Psoas muscle (tissue), 8 donors: Measurements from ENCODE around the gene EPB41L4B. TPM values are rescaled to one million over a fixed set of nuclear protein-coding genes. Genes with fewer than 3 reads are reported as not detected.

Source experiments
- ATAC-seq, 4 donors: fragments of 200-7000 bp; cut with Tn5 transposase; one replicate each; pipeline ENCODE4 v1.9.1; 2020; ENCODE audit warnings: moderate library complexity in 3 of 4, mild to moderate bottlenecking in 2 of 4
- DNase-seq, 2 donors: peaks; one replicate each; pipeline ENCODE4 v3.0.0-alpha.2; 2020
- H3K27ac ChIP-seq: fragments of 200-600 bp; one replicate; pipeline ENCODE4 v1.8.0; 2022
- H3K27me3 ChIP-seq, 3 donors: fragments of 200-600 bp in 1 of 3; one replicate each; pipeline versions ENCODE4 v1.6.1 to v1.8.0; 2013 to 2022; ENCODE audit warnings: low read length in 2 of 3, mild to moderate bottlenecking in 2 of 3, moderate library complexity in 1 of 3; ENCODE audit not compliant: insufficient read depth in 3 of 3
- H3K36me3 ChIP-seq, 2 donors: fragments of 200-600 bp in 1 of 2; one replicate each; pipeline versions ENCODE4 v1.6.1 to v1.8.0; 2013 to 2022; ENCODE audit warnings: low read depth in 1 of 2, mild to moderate bottlenecking in 1 of 2, moderate library complexity in 1 of 2; ENCODE audit not compliant: insufficient read depth in 1 of 2
- H3K4me1 ChIP-seq: fragments of 200-600 bp; one replicate; pipeline ENCODE4 v1.8.0; 2022
- H3K4me3 ChIP-seq: fragments of 200-600 bp; one replicate; pipeline ENCODE4 v1.8.0; 2022; ENCODE audit warnings: mild to moderate bottlenecking
- H3K9me3 ChIP-seq: fragments of 200-600 bp; one replicate; pipeline ENCODE4 v1.8.0; 2022
- CTCF ChIP-seq: fragments of 200-600 bp; IDR thresholded peaks from one replicate; pipeline ENCODE4 v1.8.0; 2022; ENCODE audit warnings: antibody characterized with exemption
- WGBS, 3 donors: extraction: QIAGEN DNeasy Blood & Tissue Kit; methylation state at CpG; one replicate each; pipeline versions ENCODE4 v1.1.6 to v1.1.7; 2013; 5-methylcytosine and 5-hydroxymethylcytosine counted together
- intact Hi-C, 2 donors: fragments of 100-400 bp; cut with DNase I; formaldehyde crosslinking; loops; one replicate each; pipeline versions ENCODE4 v1.11.0 to v1.14.2; 2022
- polyA plus RNA-seq, 3 donors: library from polyadenylated mRNA; stranded (reverse); fragments of 200-250 nt; gene quantifications; one replicate each; pipeline ENCODE4 v1.2.3, GENCODE V29; 2013
- total RNA-seq, 4 donors: library from RNA; stranded (reverse); fragmentation: NEBNext Ultra II Directional in 2 of 4; extraction: Animal tissue kit (Norgen Biotek cat#: 25700) in 2 of 4; gene quantifications; one replicate each; pipeline versions ENCODE4 v1.2.1 to v1.2.4, GENCODE V29; 2021 to 2023
- donor health status: healthy with polysubstance abuse.
- donor health status: DM: no; HTN: no; CAD: no; lungs with moderate emphysema.
- donor health status: Bipolar disorder and iron deficiency.
- donor health status: healthy.
- donor health status: DM: yes; HTN: yes; CAD: no.
- donor health status: DM: no; HTN: no; CAD: no.
- donor health status: DM: no; HTN: no; CAD: no.
- donor health status: DM: yes; HTN: yes; CAD: no.

Gene EPB41L4B
- total and polyA plus RNA-seq, 7 donors = 0.33 to 4.6 (median 1.8) TPM

DNA sequence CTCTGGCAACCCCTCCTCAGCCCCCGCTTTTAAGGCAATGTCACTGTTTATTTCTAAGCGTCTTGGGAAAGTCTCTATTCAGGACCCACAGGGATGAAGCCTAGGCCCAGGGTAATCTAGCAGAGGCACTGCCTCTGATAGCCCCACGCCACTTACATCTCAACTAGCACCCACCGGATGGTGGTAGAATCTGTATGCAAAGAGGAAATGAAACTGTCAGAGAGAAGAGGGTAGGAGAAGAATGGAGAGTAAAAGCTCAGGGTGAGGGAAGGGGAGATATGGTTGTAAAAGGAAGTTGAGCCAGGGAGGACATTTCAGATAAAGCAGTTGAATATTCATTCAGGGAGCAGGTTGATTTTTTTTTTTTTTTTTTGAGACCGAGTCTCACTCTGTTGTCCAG is 156.8 kb downstream of the EPB41L4B start:
- Histone ChIP-seq H3K27ac (no peak overlapping the region), H3K27me3 (peaks cover 8 to 29% (median 9%) of the 10 kb centered on the region in 3 donors), H3K4me1 (no peaks in the 10 kb centered on the region), H3K4me3 (no peak overlapping the region), H3K36me3 (no peaks in the 10 kb centered on the region), H3K9me3 (no peaks in the 10 kb centered on the region)
- WGBS, 3 donors = 81 to 92% (median 90%) methylated on average over 5 of the region's 5 CpGs
- intact Hi-C loops = no loop called here
- TF ChIP-seq CTCF = no peak
- DNase-seq (no peak), ATAC-seq (no peak)

- H3K27me3 ChIP-seq = peaks cover 5 to 21% (median 9%) of the 10 kb centered on the region in 3 donors
- H3K9me3 ChIP-seq = no peaks in the 10 kb centered on the region
- no peak for ATAC-seq
- TF ChIP-seq CTCF = no peak
- H3K4me3 ChIP-seq = no peak overlapping the region
- H3K36me3 ChIP-seq = no peaks in the 10 kb centered on the region
- H3K27ac ChIP-seq = no peak overlapping the region
- no peak for DNase-seq
- no peaks in the 10 kb centered on the region for H3K4me1 ChIP-seq
- 86 to 100% (median 92%) methylated on average over 1 of the region's 1 CpG for WGBS, 3 donors
- intact Hi-C loops = no loop called here
These were observed 157.7 kb downstream of the EPB41L4B start for GRCh38 chr9:109163194-109163593.

- ATAC-seq (no peak), DNase-seq (no peak)
- Histone ChIP-seq H3K36me3 (no peaks in the 10 kb centered on the region), H3K27me3 (peaks cover 4 to 16% (median 8%) of the 10 kb centered on the region in 3 donors), H3K27ac (no peak overlapping the region), H3K4me3 (no peak overlapping the region), H3K4me1 (no peaks in the 10 kb centered on the region), H3K9me3 (no peaks in the 10 kb centered on the region)
- 70 to 90% (median 88%) methylated on average over 3 of the region's 3 CpGs for WGBS, 3 donors
- TF ChIP-seq CTCF = no peak
- intact Hi-C loops = no loop called here
These were observed 158.2 kb downstream of the EPB41L4B start for GRCh38 chr9:109162677-109163076.

- H3K4me1 ChIP-seq = no peaks in the 10 kb centered on the region
- peaks cover 4 to 10% (median 4%) of the 10 kb centered on the region in 3 donors for H3K27me3 ChIP-seq
- no peaks in the 10 kb centered on the region for H3K9me3 ChIP-seq
- intact Hi-C loops = no loop called here
- WGBS, 3 donors = 74 to 89% (median 88%) methylated on average over 3 of the region's 3 CpGs
- H3K4me3 ChIP-seq = no peak overlapping the region
- DNase-seq (no peak), ATAC-seq (no peak)
- no peaks in the 10 kb centered on the region for H3K36me3 ChIP-seq
- H3K27ac ChIP-seq = no peak overlapping the region
- TF ChIP-seq CTCF = no peak
These were observed 159.4 kb downstream of the EPB41L4B start for GRCh38 chr9:109161471-109161870.

DNA sequence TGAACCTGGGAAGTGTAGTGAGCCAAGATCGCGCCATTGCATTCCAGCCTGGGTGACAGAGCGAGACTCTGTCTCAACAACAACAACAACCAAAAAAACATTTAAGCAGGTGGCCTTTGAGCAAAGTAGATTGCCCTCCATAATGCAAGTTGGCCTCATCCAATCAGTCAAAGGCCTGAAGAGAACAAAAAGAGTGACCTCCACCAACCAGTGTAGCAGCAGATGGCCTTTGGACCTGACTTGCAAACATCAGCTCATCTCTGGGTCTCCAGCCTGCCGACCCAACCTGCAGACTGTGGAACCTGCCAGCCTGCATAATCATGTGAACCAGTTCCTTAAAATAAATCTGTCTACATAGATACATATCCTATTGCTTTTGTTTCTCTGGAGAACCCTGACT is 161.3 kb downstream of the EPB41L4B start:
- Histone ChIP-seq H3K27me3 (peaks cover 0 to 4% (median 0%) of the 10 kb centered on the region in 3 donors), H3K4me3 (no peak overlapping the region), H3K9me3 (no peaks in the 10 kb centered on the region), H3K36me3 (no peaks in the 10 kb centered on the region), H3K27ac (no peak overlapping the region), H3K4me1 (no peaks in the 10 kb centered on the region)
- no peak for DNase-seq
- intact Hi-C loops = no loop called here
- ATAC-seq = no peak
- 80 to 89% (median 83%) methylated on average over 4 of the region's 4 CpGs for WGBS, 3 donors
- no peak for TF ChIP-seq CTCF
